ENCODE data around the gene DERL3. TPM values are rescaled to one million over a fixed set of nuclear protein-coding genes. Genes with fewer than 3 reads are reported as not detected.

The DERL3 gene
- polyA plus RNA-seq, 1 experiment = 0.27 TPM

- H3K9me3 ChIP-seq (ENCODE audit: control insufficient read depth, insufficient read depth, low read length) = no peaks in the 10 kb centered on the region; the same call in 1 of the 2 replicates
- H3K27me3 ChIP-seq (ENCODE audit: control insufficient read depth, insufficient read depth, low read length) = peaks cover 18% of the 10 kb centered on the region
- CTCF ChIA-PET = interaction anchor here (1.2 to 3.6 kb wide), 4 partner anchors 12 to 217 kb away, joined by 3 to 12 read pairs (median 5); partner anchors contain the start of genes MIF, MMP11 and SLC2A11
- no peak for TF ChIP-seq CTCF (IDR thresholded peaks at IDR 0.05; ENCODE audit: low read depth, low read length)
- POLR2A ChIA-PET = interaction anchor here (0.6 to 1.3 kb wide), 4 partner anchors 13 to 79 kb away, joined by 3 to 5 read pairs (median 4); partner anchors contain the start of gene SLC2A11
- DNase-seq (ENCODE audit: low read depth, low spot score) = no peak
- H3K27ac ChIP-seq (ENCODE audit: low read depth, low read length) = no peak overlapping the region
- no peak overlapping the region for H3K4me3 ChIP-seq (ENCODE audit: low read depth, low read length)
These were observed 6.0 kb upstream of the DERL3 start for GRCh38 chr22:23844739-23845202.

DNA sequence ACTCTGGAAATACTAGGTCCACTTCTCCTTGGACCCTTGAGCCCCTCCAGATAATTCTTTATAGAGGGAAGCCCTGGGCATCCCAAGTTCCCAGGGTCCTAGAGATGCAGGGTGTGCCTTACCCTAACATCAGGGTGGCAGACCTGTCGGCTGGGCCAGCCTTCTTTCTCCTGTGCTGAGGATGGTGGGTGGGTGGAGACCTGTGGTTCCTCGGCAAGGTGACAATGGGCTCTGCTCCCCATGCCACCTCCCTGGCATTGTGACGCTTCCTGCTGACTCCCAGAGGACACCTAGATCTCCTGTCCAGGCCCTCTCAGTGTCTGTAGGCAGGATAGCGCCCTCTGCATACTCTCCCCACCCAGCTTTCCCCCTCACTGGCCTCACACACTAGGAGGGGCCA, 3.8 kb upstream of the DERL3 start:
- H3K4me3 ChIP-seq (ENCODE audit: low read depth, low read length) = no peak overlapping the region
- H3K9me3 ChIP-seq (ENCODE audit: control insufficient read depth, insufficient read depth, low read length) = peaks cover 13% of the 10 kb centered on the region; the same call in 1 of the 2 replicates
- DNase-seq (ENCODE audit: low read depth, low spot score) = no peak
- H3K27ac ChIP-seq (ENCODE audit: low read depth, low read length) = no peak overlapping the region
- ChIA-PET POLR2A (no interaction called here), CTCF (no interaction called here)
- peaks cover 18% of the 10 kb centered on the region for H3K27me3 ChIP-seq (ENCODE audit: control insufficient read depth, insufficient read depth, low read length)
- TF ChIP-seq CTCF (IDR thresholded peaks at IDR 0.05; ENCODE audit: low read depth, low read length) = no peak

GRCh38 chr22:23841736-23842445, 3.1 kb upstream of the DERL3 start:
- peaks cover 13% of the 10 kb centered on the region; the same call in 1 of the 2 replicates for H3K9me3 ChIP-seq (ENCODE audit: control insufficient read depth, insufficient read depth, low read length)
- H3K4me3 ChIP-seq (ENCODE audit: low read depth, low read length) = no peak overlapping the region
- no peak for DNase-seq (ENCODE audit: low read depth, low spot score)
- no peak overlapping the region for H3K27ac ChIP-seq (ENCODE audit: low read depth, low read length)
- ChIA-PET CTCF (no interaction called here), POLR2A (no interaction called here)
- peaks cover 18% of the 10 kb centered on the region for H3K27me3 ChIP-seq (ENCODE audit: control insufficient read depth, insufficient read depth, low read length)
- no peak for TF ChIP-seq CTCF (IDR thresholded peaks at IDR 0.05; ENCODE audit: low read depth, low read length)

- Histone ChIP-seq H3K4me3 (ENCODE audit: low read depth, low read length) (no peak overlapping the region), H3K9me3 (ENCODE audit: control insufficient read depth, insufficient read depth, low read length) (peaks cover 13% of the 10 kb centered on the region; the same call in 1 of the 2 replicates), H3K27ac (ENCODE audit: low read depth, low read length) (no peak overlapping the region), H3K27me3 (ENCODE audit: control insufficient read depth, insufficient read depth, low read length) (peaks cover 18% of the 10 kb centered on the region)
- no peak for TF ChIP-seq CTCF (IDR thresholded peaks at IDR 0.05; ENCODE audit: low read depth, low read length)
- CTCF ChIA-PET = no interaction called here
- DNase-seq (ENCODE audit: low read depth, low spot score) = no peak
- POLR2A ChIA-PET = no interaction called here
These were observed 2.5 kb upstream of the DERL3 start for GRCh38 chr22:23841292-23841691.

DNA sequence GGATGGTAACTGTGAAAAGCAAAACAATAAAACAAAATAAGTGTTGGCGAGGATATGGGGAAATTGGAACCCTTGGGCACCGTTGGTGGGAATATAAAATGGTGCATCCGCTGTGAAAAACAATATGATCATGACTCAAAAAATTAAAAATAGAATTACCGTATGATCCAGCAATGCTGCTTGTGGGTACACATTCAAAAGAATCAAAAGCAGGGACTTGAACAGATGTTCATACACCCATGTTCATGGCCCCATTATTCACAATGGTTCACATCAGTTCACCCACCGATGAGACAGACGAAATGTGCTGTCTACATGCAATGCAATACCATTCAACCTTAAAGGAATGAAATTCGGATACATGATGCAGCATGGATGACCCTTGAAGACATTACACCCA, 1.2 kb upstream of the DERL3 start:
- Histone ChIP-seq H3K4me3 (ENCODE audit: low read depth, low read length) (no peak overlapping the region), H3K27ac (ENCODE audit: low read depth, low read length) (no peak overlapping the region), H3K9me3 (ENCODE audit: control insufficient read depth, insufficient read depth, low read length) (peaks cover 13% of the 10 kb centered on the region; the same call in 1 of the 2 replicates), H3K27me3 (ENCODE audit: control insufficient read depth, insufficient read depth, low read length) (peaks cover 18% of the 10 kb centered on the region)
- TF ChIP-seq CTCF (IDR thresholded peaks at IDR 0.05; ENCODE audit: low read depth, low read length) = no peak
- DNase-seq (ENCODE audit: low read depth, low spot score) = no peak
- ChIA-PET CTCF (interaction anchor here (0.8 to 0.9 kb wide), 2 partner anchors 10 to 54 kb away, joined by 3 to 6 read pairs; partner anchors contain the start of gene MIF), POLR2A (no interaction called here)

All from AG04450 (cell line).